Bronchial epithelial cell (primary cell): ENCODE measurements around the gene IZUMO4. TPM values are rescaled to one million over a fixed set of nuclear protein-coding genes. Genes with fewer than 3 reads are reported as not detected.

ENCODE experiments used
- DNase-seq: peaks from one replicate; pipeline ENCODE4 v3.0.0-alpha.2; 2010; ENCODE audit warnings: low read depth
- FAIRE-seq: peaks from 2 replicates; lab custom pipeline; 2011; peaks lifted over from hg19 to GRCh38; lab: Jason Lieb, UNC
- H3K27me3 ChIP-seq: 2 replicates; pipeline ENCODE4 v1.5.1; 2011; ENCODE audit warnings: low read length; ENCODE audit not compliant: control insufficient read depth, insufficient read depth
- H3K36me3 ChIP-seq: 2 replicates; pipeline ENCODE4 v1.5.1; 2011; ENCODE audit warnings: low read length; ENCODE audit not compliant: control insufficient read depth, insufficient read depth
- H3K4me3 ChIP-seq: 2 replicates; pipeline ENCODE4 v1.5.1; 2011; ENCODE audit warnings: mild to moderate bottlenecking, low read depth, low read length, control low read depth
- total RNA-seq: library from RNA; depleted of rRNA; stranded (reverse); fragments of >200 nt; gene quantifications from 2 replicates; pipeline ENCODE4 v1.2.1, GENCODE V29; 2014
- TF ChIP-seq, protein P1 (sequence below): IDR thresholded peaks from 2 replicates; pipeline ENCODE4 v1.5.1; 2011; ENCODE audit warnings: mild to moderate bottlenecking, moderate library complexity, low read length, control low read depth, inconsistent platforms; ENCODE audit not compliant: insufficient read depth, severe bottlenecking

Gene IZUMO4
- total RNA-seq, 1 donor from 2014 or later, result 3.7 TPM

GRCh38 chr19:2140138-2140569 is 43.4 kb downstream of the IZUMO4 start:
- TF ChIP-seq, protein P1, sequence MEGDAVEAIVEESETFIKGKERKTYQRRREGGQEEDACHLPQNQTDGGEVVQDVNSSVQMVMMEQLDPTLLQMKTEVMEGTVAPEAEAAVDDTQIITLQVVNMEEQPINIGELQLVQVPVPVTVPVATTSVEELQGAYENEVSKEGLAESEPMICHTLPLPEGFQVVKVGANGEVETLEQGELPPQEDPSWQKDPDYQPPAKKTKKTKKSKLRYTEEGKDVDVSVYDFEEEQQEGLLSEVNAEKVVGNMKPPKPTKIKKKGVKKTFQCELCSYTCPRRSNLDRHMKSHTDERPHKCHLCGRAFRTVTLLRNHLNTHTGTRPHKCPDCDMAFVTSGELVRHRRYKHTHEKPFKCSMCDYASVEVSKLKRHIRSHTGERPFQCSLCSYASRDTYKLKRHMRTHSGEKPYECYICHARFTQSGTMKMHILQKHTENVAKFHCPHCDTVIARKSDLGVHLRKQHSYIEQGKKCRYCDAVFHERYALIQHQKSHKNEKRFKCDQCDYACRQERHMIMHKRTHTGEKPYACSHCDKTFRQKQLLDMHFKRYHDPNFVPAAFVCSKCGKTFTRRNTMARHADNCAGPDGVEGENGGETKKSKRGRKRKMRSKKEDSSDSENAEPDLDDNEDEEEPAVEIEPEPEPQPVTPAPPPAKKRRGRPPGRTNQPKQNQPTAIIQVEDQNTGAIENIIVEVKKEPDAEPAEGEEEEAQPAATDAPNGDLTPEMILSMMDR, result no peak
- Histone ChIP-seq H3K4me3 (no peak overlapping the region), H3K27me3 (no peaks in the 10 kb centered on the region), H3K36me3 (peaks cover 30% of the 10 kb centered on the region)
- no peak for DNase-seq
- FAIRE-seq, result no peak

- FAIRE-seq (no peak), DNase-seq (no peak)
- H3K36me3 ChIP-seq, result peaks cover 23% of the 10 kb centered on the region
Measured at GRCh38 chr19:2142173-2142829, 45.6 kb downstream of the IZUMO4 start.

GRCh38 chr19:2144190-2144589 is 47.5 kb downstream of the IZUMO4 start:
- DNase-seq, result no peak
- H3K27me3 ChIP-seq, result no peaks in the 10 kb centered on the region
- FAIRE-seq, result no peak
- H3K36me3 ChIP-seq, result peaks cover 16% of the 10 kb centered on the region
- TF ChIP-seq, protein P1, result no peak
- no peak overlapping the region for H3K4me3 ChIP-seq

More at GRCh38 chr19:2142173-2142829, 45.6 kb downstream of the IZUMO4 start:
- Histone ChIP-seq H3K27me3 (no peaks in the 10 kb centered on the region), H3K4me3 (no peak overlapping the region)
- TF ChIP-seq, protein P1, result no peak

GRCh38 chr19:2145831-2146241 is 49.1 kb downstream of the IZUMO4 start:
- Histone ChIP-seq H3K36me3 (peaks cover 6% of the 10 kb centered on the region), H3K27me3 (no peaks in the 10 kb centered on the region), H3K4me3 (no peak overlapping the region)
- no peak for FAIRE-seq
- TF ChIP-seq, protein P1, result no peak
- DNase-seq, result no peak

DNA sequence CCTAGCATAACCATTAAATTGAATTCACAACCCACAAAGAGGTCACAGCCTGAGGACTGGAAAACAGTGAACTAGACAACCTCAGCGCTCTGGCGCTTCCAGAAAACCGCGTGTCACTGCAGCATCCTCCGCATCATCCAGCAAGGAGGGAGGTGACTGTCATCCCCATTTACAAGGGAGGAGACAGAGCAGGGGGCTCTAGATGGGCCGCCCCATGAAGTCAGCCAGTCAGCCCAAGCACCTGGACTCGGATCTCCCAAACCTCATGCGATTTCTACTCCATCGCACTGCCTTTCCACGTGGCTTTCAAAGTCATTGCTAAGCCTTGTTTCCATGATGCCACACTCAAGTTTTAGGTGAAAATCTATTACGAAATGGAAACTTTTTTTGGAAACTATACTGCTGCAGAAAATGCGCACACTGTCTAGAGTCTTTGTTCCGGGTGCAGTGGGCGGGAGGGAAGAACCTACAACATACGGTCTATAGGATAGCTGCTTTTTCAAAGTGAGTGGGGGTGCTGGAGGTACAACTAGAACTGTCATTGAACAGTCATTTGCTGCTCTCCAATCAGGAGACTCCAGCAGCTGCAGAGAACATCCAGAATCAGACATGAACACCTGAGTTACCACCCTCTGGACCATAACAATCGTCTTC is 51.9 kb downstream of the IZUMO4 start:
- no peaks in the 10 kb centered on the region for H3K27me3 ChIP-seq
- TF ChIP-seq, protein P1, result no peak
- FAIRE-seq (no peak), DNase-seq (no peak)
- peaks cover 6% of the 10 kb centered on the region for H3K36me3 ChIP-seq
- no peak overlapping the region for H3K4me3 ChIP-seq

Other genes with a start within 250 kb of the IZUMO4 start
- gene REXO1, start 248.4 kb upstream of the IZUMO4 start, total RNA-seq, result 2.4 and 3.8 TPM in 2 replicates
- 5.3 and 6.4 TPM in 2 replicates for gene KLF16, start 233.3 kb upstream of the IZUMO4 start, total RNA-seq
- gene ABHD17A, start 211.4 kb upstream of the IZUMO4 start, total RNA-seq, result 48.4 and 71.0 TPM in 2 replicates
- 0.79 and 1.9 TPM in 2 replicates for gene ADAT3, start 191.5 kb upstream of the IZUMO4 start, total RNA-seq
- 14.2 and 15.4 TPM in 2 replicates for gene SCAMP4, start 191.5 kb upstream of the IZUMO4 start, total RNA-seq
- 58.4 and 73.2 TPM in 2 replicates for gene CSNK1G2, start 155.7 kb upstream of the IZUMO4 start, total RNA-seq
- 23.2 and 30.6 TPM in 2 replicates for gene BTBD2, start 81.2 kb upstream of the IZUMO4 start, total RNA-seq
- gene MKNK2, start 45.7 kb upstream of the IZUMO4 start, total RNA-seq, result 251 and 1,002 TPM in 2 replicates
- gene MOB3A, start 589 bp upstream of the IZUMO4 start, total RNA-seq, result 15.8 and 19.5 TPM in 2 replicates
- gene AP3D1, start 54.7 kb downstream of the IZUMO4 start, total RNA-seq, result 72.1 and 78.3 TPM in 2 replicates
- 3.7 and 5.2 TPM in 2 replicates for gene DOT1L, start 67.0 kb downstream of the IZUMO4 start, total RNA-seq
- gene PLEKHJ1, start 139.4 kb downstream of the IZUMO4 start, total RNA-seq, result 49.3 and 59.8 TPM in 2 replicates
- 24.2 and 25.1 TPM in 2 replicates for gene SF3A2, start 139.9 kb downstream of the IZUMO4 start, total RNA-seq
- 0.26 and 0.38 TPM in 2 replicates for gene AMH, start 152.4 kb downstream of the IZUMO4 start, total RNA-seq
- not detected in 2 replicates for gene JSRP1, start 159.5 kb downstream of the IZUMO4 start, total RNA-seq
- not detected in 2 replicates for gene PEAK3, start 185.3 kb downstream of the IZUMO4 start, total RNA-seq
- not detected in 2 replicates for gene LINGO3, start 211.2 kb downstream of the IZUMO4 start, total RNA-seq
- 86.5 and 97.4 TPM in 2 replicates for gene LSM7, start 231.7 kb downstream of the IZUMO4 start, total RNA-seq
- gene SPPL2B, start 231.8 kb downstream of the IZUMO4 start, total RNA-seq, result 10.0 and 20.6 TPM in 2 replicates